NCI-H187 (cell line): Measurements from ENCODE around the gene IFNA8.
A peak's percentile ranks its signal among the peaks of the same experiment; 100 is the strongest.
"Not testable (repeated sequence)": the region's sequence is repeated elsewhere in the genome, so short reads cannot be mapped to it uniquely, and the experiment has no call there.

Source experiments
- DNase-seq, 2 experiments: peaks; one replicate each; lab custom pipeline; 2025; lab: John Stamatoyannopoulos, UW

IFNA8 gene

DNA sequence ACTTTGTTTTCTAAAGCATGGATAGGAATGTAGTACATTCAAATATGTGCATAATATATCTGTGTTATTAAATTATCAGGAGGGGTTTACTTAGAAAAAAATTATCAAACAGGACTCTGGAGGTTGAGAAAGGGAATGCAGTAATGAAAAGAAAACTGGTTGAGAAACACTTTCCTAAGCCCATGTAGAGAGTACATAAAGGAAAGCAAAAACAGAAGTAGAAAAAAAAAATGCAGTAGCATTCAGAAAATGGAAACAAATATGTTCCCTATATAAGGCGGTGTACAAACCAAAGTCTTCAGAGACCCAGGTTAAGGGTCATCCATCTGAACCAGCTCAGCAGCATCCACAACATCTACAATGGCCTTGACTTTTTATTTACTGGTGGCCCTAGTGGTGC lies at the start of gene IFNA8:
TSS of gene IFNA8 (plus strand) at position 301 of the 400 bp plus-strand sequence. CDS start at position 361, 60 bp downstream.
- DNase-seq: no peak

DNA sequence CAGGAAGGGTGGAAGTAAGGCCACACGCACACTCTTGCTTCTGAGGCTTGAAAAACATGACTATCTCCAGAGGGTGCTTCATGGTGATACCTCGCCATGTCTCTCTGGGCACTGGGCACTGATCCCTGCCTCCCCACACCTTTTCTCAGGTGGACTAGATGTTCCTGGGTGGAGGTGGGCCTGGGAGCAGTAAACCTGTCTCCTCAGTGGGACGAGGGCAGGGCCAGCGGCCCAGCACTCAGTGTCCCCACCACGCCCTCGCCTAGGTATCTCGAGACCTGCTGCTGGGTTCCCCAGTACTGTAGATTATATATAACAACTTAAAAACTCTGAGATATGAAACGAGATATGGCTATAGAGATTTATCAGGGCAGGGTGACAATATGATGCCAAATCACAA lies 46.6 kb upstream of the IFNA8 start:
- DNase-seq: no peak

DNA sequence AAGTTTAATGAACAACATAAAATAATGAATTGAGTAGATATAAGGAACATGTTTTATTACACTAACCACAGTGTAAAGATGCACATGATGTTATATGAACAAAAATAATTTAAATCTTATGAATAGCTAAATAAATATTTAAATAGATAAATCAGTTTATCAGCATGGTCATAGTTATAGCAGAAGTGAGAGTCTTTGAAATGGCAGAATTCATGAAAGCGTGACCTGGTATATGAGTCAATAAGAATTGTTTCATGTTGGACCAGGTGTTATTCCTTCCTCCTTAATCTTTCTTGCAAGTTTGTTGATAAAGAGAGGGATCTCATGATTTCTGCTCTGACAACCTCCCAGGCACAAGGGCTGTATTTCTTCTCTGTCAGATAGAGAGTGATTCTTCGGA lies 41.7 kb upstream of the IFNA8 start:
- not testable (repeated sequence) for DNase-seq

DNA sequence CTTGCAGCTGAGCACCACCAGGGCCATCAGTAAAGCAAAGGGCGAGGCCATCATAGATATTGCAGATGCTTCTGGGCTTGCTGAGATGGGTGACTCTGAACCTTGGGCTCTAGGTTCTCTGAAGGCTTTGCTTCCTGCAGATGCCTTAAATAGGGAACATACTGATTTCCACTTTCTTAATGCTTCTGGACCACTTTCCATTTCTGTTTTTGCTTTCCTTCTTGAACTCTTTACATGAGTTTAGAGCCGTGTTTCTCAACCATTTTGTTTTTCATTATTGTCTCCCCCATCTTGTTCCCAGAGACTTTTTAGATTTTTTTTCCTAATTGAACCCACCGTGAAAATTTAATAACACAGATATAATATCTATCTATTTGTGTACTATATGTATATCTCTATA lies 41.0 kb upstream of the IFNA8 start, which contains the start of gene IFNA13:
TSS of gene IFNA13 (minus strand) at position 101 of the 400 bp plus-strand sequence. CDS start at position 54, 47 bp downstream.
- no peak for DNase-seq

DNA sequence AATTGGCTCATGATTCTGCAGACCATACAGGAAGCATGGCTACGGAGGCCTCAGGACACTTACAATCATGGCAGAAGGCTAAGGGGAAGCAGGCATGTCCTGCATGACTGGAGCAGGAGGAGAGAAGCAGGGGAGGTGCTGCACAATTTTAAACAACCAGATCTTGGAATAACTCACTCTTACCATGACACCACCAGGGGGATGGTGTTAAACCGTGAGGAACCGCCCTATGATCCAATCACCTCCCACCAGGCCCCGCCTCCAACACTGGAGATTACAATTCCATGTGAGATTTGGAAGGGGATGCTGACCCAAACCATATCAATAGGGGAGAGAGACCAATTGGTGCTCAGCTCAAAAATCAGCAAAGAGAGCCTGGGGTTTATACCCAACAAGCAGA lies 37.5 kb upstream of the IFNA8 start:
- not testable (repeated sequence) for DNase-seq

DNA sequence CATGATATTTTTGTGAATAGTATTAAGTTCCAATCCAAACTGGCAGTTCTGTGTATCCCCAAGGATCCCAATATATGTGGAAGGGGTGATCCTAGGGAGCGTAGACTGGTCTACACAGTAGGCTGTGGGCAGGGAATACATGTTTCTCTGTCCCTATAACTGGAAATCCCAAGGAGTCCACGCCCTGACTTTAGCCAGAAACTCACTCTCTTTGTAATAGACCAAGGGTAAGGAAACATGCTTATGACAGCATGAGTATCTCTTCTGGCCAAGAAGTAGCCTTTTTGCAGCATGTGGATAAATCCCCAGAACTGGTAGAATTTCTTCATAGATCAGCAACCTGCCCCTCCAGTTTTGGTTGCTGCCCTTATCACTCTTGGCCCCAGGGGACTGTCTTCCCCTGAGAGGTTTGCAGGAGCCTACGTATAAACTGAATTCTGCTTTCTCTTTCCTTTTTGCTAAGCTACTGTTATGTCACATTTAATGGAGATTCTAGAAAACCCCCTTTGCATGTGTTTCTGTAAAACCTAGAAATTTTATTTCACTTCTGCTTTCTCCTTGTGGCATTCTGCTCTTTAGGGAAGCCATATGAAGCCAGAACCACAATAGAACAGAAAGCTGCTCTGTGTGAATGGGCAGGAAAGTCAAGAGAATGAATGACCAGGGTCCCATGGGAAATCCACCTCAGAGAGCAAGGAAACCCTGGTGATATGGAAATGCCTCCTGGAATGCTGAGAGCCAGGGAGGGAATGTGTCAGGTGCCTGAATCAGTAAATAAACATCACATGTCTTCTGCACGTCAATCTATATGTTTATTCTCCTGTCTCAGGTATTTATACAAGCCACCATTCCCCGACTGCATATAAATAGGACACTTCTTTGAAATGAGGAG lies 27.2 kb upstream of the IFNA8 start:
- peak; percentile 8 to 12 for DNase-seq

DNA sequence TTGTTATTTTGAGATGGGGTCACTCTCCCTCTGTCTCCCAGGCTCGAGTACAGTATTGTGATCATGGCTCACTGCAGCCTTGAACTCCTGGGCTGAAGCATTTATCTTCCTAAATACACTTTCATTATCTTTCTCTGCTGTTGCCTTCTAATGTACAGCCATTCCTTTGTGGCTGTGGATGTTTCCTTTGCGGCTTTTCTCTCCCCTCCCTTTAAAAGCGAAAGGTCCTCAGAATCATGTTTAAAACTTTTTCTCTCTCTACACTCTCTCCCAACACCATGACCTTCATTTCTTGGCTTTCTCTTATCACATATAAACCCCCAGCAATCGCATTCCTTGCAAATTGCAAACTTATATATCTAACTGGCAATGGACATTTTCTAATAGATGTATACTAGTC lies 25.3 kb upstream of the IFNA8 start:
- DNase-seq: no peak

DNA sequence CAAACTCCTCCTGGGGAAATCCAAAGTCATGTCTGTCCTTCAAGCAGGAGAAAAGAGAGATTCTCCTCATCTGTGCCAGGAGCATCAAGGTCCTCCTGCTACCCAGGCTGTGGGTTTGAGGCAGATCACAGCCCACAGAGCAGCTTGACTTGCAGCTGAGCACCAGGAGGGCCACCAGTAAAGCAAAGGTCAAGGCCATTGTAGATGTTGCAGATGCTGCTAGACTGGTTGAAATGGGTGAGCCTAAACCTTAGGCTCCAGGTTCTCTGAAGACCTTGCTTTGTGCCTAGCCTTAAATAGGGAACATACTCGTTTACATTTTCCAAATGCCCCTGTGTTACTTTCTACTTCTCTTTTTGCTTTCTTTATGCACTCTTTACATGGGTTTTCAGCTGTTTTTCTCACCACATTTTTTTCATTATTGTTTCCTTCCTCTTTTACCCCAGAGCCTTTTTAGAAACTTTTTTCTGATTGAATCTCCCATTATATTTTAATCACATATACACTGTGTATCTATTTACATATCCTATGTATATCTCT lies 23.7 kb upstream of the IFNA8 start, which contains the start of gene IFNA2:
TSS of gene IFNA2 (minus strand) at position 268 of the 540 bp plus-strand sequence. CDS start at position 199, 69 bp downstream.
- no peak for DNase-seq

DNA sequence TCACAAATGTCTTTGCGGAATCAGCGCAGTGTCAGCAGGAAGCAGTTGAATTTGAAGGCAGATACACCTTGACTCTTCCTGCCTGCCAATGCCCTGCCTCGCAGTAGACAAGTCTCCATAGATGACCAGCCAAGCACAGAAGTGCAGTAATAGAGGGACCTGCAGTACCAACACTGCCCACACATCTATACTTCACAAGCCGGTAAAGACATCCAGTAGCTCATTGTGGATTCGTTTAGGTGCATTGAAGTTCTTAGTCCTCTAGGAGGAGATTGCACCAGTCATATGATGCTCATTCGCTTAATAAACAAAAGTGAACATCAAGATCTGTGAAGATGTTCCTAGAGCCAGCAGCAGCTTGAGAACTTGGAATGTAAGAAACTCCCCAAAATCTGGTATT lies 16.6 kb upstream of the IFNA8 start:
- DNase-seq: no peak

DNA sequence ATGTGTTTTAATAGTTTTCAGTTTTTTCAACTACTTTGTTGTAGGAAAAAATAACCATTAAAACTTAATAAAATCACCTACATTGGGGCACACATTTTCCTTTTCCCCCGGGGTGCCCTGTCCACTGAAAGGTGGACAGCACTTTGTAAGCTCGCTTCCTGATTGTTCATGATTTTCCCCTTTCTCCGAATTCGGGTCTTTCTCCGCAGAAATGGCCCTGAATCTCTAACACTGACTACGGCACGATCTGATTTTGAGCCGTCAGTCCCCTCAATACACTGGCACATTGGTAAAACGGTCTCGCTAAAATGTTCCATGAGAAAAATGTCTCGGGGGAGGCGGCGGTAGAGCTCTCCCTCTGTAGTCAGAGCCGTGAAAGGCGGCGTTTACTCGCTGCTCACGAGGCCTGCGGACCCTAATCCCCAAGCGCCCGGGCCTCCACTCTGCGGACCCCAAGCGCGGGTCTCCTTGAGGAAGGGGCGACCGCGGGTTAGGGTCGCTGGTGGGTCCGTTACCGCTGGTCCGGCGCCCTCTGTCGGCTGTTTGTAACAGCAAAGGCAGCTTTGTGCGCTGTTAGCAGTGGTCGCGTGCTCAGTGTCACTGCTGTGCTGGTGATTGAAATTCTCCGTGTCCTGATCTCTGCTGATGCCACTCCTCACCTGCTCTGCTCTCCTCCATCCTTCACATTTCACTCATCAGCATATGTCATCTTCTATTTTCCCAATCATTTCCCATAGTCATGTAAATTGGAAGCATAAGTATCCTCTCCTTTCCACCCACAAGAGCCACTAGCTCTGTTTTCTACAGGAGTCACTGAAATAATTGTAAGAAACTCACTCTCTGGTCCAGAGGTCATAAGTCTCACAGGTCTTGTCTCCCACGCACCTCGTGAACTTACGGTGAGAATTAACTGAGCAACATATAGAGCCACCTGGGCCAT lies 12.9 kb upstream of the IFNA8 start:
- DNase-seq: peak in 1 of 2 experiments; percentile 1

DNA sequence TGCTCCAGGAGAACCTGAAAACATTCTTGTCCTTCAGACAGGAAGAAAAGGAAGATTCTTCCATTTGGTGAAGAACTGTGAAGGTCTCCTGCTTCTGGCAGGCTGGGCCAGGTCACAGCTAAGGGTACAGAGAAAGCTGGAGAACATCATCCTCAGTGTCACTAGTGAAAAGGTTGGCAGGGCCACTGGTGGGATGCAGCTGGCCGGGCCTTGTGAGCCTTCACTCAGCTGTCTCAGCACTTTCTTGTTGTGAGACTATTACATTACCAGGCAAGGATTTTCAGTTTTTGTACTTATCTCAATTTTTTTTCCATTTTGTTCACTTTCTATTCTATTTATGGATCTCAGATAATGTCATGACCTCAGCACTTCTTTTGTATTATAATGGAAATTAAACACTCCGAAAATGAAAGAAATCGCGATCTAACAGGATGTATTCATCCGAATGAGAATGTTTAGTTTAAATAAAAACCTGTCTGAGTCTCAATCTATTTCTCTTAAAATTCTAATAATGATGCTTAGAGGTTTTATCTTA lies 9.9 kb upstream of the IFNA8 start:
- no peak for DNase-seq

DNA sequence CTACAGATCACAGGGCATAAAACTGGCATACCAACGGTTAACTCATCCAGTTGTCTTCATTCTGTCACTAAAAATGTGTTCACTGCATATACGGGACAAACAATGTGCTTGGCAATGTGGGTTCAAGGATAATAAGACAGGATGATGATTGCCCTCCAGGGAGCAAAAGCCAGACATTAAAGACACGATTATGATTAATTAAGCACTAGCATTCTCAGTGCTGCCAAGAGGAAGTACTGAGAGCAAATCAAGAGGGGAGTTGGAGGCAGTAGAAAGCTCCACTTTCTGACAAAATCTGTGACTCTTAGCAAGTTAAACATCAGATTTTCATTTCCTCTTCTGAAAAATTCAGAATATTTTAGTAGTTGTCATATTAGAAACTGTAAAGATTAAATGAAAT lies 9.0 kb upstream of the IFNA8 start:
- DNase-seq: no peak

DNA sequence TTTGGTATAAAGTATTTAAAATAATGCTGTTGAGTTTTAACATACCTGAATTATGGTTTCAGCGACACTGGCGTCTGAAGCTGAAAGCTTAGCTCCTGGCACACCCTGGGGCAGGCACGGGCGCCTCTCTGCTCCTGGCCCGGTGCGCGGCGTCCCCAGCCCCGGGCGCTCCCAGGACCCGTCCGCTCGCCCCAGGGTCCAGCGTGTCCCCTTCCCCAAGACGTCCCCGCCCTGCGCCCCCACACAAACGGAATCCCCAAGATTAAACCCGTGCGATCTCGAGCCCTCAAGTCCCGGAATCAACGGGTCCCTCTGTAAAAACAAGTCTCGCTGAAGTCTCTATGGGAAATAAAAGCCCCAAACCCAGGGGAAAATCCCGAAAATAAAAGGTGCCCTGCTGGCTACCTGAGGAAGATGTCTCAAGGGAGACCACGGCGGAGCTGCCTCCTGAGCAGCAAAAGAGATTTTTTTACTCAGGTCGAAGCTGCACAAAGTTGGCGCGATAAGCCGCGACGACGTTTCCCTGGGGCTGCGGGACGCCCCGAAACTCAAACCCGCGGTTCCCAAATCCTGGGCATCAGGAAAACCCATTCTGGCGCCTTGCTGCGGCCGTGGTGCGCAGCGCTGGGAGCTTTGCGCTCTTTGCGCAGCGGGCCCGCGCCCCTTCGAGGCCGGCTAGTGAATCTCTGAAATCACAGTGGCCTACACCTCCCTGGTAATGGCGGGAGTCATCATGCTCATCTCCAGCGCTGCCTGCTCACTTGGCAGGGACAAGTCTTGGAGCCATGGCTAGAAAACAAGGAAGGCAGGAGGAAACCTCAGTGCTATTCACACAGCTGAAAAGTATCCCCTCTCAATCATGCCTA lies 6.3 kb upstream of the IFNA8 start:
- DNase-seq: no peak

DNA sequence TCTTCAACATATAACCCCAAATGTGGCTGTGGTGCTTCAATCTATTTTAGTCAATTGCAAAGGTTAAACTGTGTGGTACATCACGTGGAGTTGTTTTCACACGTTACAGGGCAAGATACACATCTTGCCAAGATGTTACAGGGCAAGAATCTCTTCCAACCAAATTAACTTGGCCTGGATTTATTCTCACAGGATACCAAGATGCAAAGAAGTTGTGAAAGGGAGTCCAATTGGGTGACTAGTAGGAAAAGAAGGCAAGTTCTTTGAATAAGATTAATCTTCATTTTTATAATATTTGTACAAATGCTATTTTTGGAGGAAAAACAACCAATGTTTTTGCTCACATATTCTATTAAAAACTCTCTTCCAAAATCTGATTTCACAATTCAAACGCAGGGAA lies 4.8 kb upstream of the IFNA8 start:
- DNase-seq: no peak

DNA sequence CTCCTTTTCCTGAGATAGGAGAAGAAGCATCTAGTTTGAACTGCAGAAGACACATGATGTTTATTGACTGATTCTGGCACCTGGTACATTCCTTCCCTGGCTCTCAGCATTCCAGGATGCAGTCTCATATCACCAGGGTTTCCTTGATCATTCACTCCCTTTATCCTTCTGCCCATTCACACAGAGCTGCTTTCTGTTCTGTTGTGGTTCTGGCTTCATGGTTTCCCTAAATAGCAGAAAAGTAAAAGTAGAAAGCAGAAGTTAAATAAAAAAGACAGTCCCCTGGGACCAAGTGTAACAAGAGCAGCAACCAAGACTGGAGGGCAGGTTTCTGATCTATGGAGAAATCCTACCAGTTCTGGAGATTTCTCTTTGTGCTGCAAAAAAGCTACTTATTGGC lies 3.2 kb downstream of the IFNA8 start:
- no peak for DNase-seq

DNA sequence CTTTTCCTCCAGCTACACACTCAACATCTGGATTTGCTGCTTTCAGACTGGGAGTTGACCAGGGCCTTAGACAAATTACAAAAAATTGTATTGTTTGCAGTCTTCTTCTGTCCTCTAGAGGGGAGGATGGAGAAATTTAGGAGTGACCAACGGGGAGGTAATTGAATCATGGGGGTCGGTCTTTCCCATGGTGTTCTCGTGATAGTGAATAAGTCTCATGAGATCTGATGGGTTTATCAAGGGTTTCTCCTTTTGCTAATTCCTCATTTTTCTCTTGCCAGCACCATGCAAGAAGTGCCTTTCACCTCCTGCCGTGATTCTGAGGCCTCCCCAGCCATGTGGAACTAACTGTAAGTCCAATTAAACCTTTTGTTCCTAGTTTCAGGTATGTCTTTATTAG lies 4.2 kb downstream of the IFNA8 start:
- DNase-seq: no peak

DNA sequence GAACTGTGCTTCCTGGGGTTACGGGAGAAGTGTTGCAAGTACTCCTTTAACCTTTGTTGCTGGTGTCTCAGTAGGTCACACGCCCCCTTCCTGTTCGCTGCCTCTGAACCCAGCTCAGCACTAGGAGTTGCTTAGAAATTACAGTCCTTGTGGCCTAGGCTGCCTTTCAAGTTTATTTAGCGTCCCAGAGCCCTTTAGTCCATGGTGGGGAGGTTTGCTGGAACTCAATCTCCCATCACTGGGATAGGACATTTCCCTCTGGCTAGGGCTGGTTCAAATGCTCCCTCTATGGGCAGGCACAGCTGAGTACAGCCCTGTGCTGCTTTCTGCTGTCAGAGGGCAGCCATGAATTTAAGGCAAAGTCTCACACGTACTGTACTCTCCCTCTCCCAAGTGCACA lies 4.7 kb downstream of the IFNA8 start:
- no peak for DNase-seq

DNA sequence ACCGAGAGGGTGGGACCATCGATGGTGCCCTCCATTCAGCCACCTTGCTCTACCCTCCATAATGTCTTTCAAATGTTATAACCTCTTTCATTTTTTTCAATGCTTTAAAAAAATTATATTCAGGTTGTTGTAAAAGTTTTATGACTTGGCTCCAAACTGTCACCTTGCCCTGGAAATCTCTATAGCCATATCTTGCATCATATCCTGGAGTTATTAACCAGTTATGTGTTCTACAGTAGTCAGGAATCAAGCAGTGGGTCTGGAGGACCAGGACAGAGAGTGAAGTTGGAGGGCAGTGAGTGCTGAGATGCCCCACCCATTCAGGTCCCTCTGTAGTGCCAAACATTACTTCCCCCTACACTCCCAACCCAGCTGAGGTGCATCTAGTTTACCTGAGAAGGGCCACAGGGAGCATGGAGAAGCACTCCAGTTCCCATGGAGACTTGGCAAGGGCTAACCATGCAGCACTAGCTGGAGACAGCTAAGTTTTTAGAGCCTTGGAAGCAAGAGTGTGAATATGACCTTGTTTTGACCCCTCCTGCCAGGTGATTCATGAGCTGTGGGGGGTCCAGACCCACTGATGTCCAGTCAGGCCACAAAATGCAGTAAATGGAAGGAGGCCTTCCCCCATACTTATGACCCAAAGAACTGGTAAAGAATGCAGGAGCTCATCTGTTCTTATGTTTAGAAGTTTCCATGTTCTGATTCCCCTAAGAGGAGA lies 5.5 kb downstream of the IFNA8 start:
- no peak for DNase-seq

DNA sequence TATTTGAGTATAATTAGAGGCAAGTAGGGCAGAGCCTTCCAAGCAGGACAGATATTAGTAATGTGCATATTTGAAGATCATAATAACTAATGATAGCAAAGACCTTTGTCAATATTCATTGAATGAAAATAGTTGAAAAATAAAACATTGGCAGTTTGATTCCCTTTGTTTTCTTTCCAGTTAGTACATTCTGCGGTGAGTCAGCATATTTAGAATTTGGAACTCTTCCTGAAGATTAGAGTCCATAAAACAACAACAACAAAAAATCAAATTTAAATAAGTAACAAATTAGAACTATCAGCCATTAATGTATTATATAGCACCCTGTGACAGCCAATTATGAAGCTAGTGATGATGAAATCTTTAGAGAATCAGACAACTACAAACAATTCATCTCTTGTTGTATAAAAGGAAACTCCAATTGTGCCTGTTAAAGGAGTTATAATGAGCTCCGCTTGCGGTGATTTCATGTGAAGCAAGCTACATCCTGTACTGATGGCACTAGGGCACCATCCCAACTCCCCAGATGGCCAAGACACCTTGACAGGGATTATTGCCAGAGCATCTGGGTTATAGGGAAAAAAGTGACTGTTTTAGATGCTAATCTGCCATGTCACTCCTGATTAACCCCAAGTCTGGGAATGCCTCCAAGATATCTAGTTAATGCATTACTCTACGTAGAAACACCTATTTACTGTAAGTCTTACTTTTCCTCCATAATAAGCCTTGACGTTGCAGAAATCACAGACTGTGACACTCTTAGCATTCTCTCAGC lies 6.8 kb downstream of the IFNA8 start:
- DNase-seq: no peak

DNA sequence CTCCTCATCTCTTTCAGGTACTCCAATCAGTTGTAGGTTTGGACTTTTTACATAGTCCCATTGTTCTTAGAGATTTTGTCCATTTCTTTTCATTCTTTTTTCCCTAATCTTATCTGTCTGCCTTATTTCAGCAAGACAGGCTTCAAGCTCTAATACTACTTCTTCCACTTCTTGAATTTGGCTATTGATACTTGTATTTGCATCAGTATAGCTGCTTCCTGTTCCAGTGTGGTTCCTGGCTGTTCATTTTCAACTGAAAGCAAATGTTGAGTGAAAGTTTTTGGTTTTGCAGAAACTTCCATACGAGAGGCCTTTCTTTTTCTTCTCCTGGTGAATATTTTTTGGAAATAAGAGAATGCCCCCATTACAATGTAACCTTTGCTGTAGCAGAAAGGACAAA lies 19.3 kb downstream of the IFNA8 start:
- DNase-seq: no peak
